ENCODE data around the gene MBD4. TPM values are rescaled to one million over a fixed set of nuclear protein-coding genes. Genes with fewer than 3 reads are reported as not detected.

MBD4 gene
- total and polyA plus RNA-seq, 4 donors: 18.7 to 31.2 (median 26.3) TPM

- ATAC-seq (ENCODE audit: low FRiP score): no peak
- 69 to 72% methylated on average over 6 of the region's 6 CpGs for WGBS, 2 donors
- DNase-seq: no peak
- Histone ChIP-seq H3K27ac (ENCODE audit: low read depth in 1 of 2, low read length in 2 of 2) (no peak overlapping the region), H3K27me3 (ENCODE audit: control insufficient read depth in 1 of 2, insufficient read depth in 2 of 2, low read length in 1 of 2) (no peaks in the 10 kb centered on the region), H3K4me3 (ENCODE audit: low read length in 2 of 2) (no peak overlapping the region), H3K9me3 (ENCODE audit: control insufficient read depth, low read length) (no peaks in the 10 kb centered on the region), H3K36me3 (ENCODE audit: control insufficient read depth in 1 of 2, insufficient read depth in 2 of 2, low read length in 1 of 2) (no peaks in the 10 kb centered on the region), H3K4me1 (ENCODE audit: control insufficient read depth in 1 of 2, insufficient read depth in 2 of 2, low read length in 2 of 2) (no peaks in the 10 kb centered on the region)
- intact Hi-C loops (cut with DNase I): no loop called here
Measured at GRCh38 chr3:129421988-129422745, 17.6 kb downstream of the MBD4 start.

- no peaks in the 10 kb centered on the region for H3K4me1 ChIP-seq (ENCODE audit: control insufficient read depth in 1 of 2, insufficient read depth in 2 of 2, low read length in 2 of 2)
- no peak overlapping the region for H3K4me3 ChIP-seq (ENCODE audit: low read length in 2 of 2)
- intact Hi-C loops (cut with DNase I): no loop called here
- WGBS, 2 donors: 91 to 94% methylated on average over 12 of the region's 12 CpGs
- ATAC-seq (ENCODE audit: low FRiP score): no peak
- H3K27me3 ChIP-seq (ENCODE audit: control insufficient read depth in 1 of 2, insufficient read depth in 2 of 2, low read length in 1 of 2): no peaks in the 10 kb centered on the region
- no peak overlapping the region for H3K27ac ChIP-seq (ENCODE audit: low read depth in 1 of 2, low read length in 2 of 2)
- H3K9me3 ChIP-seq (ENCODE audit: control insufficient read depth, low read length): no peaks in the 10 kb centered on the region
- H3K36me3 ChIP-seq (ENCODE audit: control insufficient read depth in 1 of 2, insufficient read depth in 2 of 2, low read length in 1 of 2): no peaks in the 10 kb centered on the region
- no peak for DNase-seq
Measured at GRCh38 chr3:129421236-129421883, 18.4 kb downstream of the MBD4 start.

- DNase-seq (no peak), ATAC-seq (ENCODE audit: low FRiP score) (no peak)
- H3K36me3 ChIP-seq (ENCODE audit: control insufficient read depth in 1 of 2, insufficient read depth in 2 of 2, low read length in 1 of 2): no peaks in the 10 kb centered on the region
- no peak overlapping the region for H3K4me3 ChIP-seq (ENCODE audit: low read length in 2 of 2)
- H3K4me1 ChIP-seq (ENCODE audit: control insufficient read depth in 1 of 2, insufficient read depth in 2 of 2, low read length in 2 of 2): no peaks in the 10 kb centered on the region
- intact Hi-C loops (cut with DNase I): no loop called here
- no peak overlapping the region for H3K27ac ChIP-seq (ENCODE audit: low read depth in 1 of 2, low read length in 2 of 2)
- WGBS, 2 donors: 69 to 72% methylated on average over 4 of the region's 4 CpGs
- no peaks in the 10 kb centered on the region for H3K27me3 ChIP-seq (ENCODE audit: control insufficient read depth in 1 of 2, insufficient read depth in 2 of 2, low read length in 1 of 2)
- H3K9me3 ChIP-seq (ENCODE audit: control insufficient read depth, low read length): no peaks in the 10 kb centered on the region
Measured at GRCh38 chr3:129419476-129419875, 20.3 kb downstream of the MBD4 start.

- intact Hi-C loops (cut with DNase I): no loop called here
- H3K27me3 ChIP-seq (ENCODE audit: control insufficient read depth in 1 of 2, insufficient read depth in 2 of 2, low read length in 1 of 2): no peaks in the 10 kb centered on the region
- no peaks in the 10 kb centered on the region for H3K4me1 ChIP-seq (ENCODE audit: control insufficient read depth in 1 of 2, insufficient read depth in 2 of 2, low read length in 2 of 2)
- DNase-seq (no peak), ATAC-seq (ENCODE audit: low FRiP score) (peak; percentile 8)
- no peak overlapping the region for H3K27ac ChIP-seq (ENCODE audit: low read depth in 1 of 2, low read length in 2 of 2)
- H3K36me3 ChIP-seq (ENCODE audit: control insufficient read depth in 1 of 2, insufficient read depth in 2 of 2, low read length in 1 of 2): no peaks in the 10 kb centered on the region
- H3K4me3 ChIP-seq (ENCODE audit: low read length in 2 of 2): no peak overlapping the region
- H3K9me3 ChIP-seq (ENCODE audit: control insufficient read depth, low read length): no peaks in the 10 kb centered on the region
- WGBS, 2 donors: 87 to 88% methylated on average over 14 of the region's 14 CpGs
Measured at GRCh38 chr3:129418041-129418973, 21.4 kb downstream of the MBD4 start.

DNA sequence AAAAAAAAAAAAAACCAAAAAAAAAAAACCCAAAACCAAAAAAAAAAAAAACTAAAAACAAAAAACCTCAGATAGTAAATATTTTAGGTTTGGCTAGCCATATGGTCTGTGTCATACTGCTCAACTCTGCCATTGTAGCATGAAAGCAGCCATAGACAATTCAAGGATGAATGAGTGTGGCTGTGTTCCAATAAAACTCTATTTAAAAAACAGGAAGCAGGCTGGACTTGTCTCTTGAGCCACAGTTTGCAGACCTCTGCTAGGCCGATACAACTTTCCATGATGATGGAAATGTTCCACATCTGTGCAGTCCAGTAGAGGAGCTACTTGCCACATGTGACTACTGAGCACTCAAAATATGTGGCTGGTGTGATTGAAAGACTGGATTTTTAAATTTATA lies 22.4 kb downstream of the MBD4 start:
- H3K9me3 ChIP-seq (ENCODE audit: control insufficient read depth, low read length): no peaks in the 10 kb centered on the region
- no peak overlapping the region for H3K27ac ChIP-seq (ENCODE audit: low read depth in 1 of 2, low read length in 2 of 2)
- H3K4me1 ChIP-seq (ENCODE audit: control insufficient read depth in 1 of 2, insufficient read depth in 2 of 2, low read length in 2 of 2): no peaks in the 10 kb centered on the region
- no peaks in the 10 kb centered on the region for H3K36me3 ChIP-seq (ENCODE audit: control insufficient read depth in 1 of 2, insufficient read depth in 2 of 2, low read length in 1 of 2)
- 62 to 63% methylated on average over 1 of the region's 1 CpG for WGBS, 2 donors
- no peak overlapping the region for H3K4me3 ChIP-seq (ENCODE audit: low read length in 2 of 2)
- ATAC-seq (ENCODE audit: low FRiP score) (no peak), DNase-seq (no peak)
- intact Hi-C loops (cut with DNase I): no loop called here
- no peaks in the 10 kb centered on the region for H3K27me3 ChIP-seq (ENCODE audit: control insufficient read depth in 1 of 2, insufficient read depth in 2 of 2, low read length in 1 of 2)

- Histone ChIP-seq H3K4me1 (ENCODE audit: control insufficient read depth in 1 of 2, insufficient read depth in 2 of 2, low read length in 2 of 2) (no peaks in the 10 kb centered on the region), H3K9me3 (ENCODE audit: control insufficient read depth, low read length) (no peaks in the 10 kb centered on the region), H3K27me3 (ENCODE audit: control insufficient read depth in 1 of 2, insufficient read depth in 2 of 2, low read length in 1 of 2) (no peaks in the 10 kb centered on the region), H3K4me3 (ENCODE audit: low read length in 2 of 2) (no peak overlapping the region), H3K27ac (ENCODE audit: low read depth in 1 of 2, low read length in 2 of 2) (no peak overlapping the region), H3K36me3 (ENCODE audit: control insufficient read depth in 1 of 2, insufficient read depth in 2 of 2, low read length in 1 of 2) (no peaks in the 10 kb centered on the region)
- intact Hi-C loops (cut with DNase I): no loop called here
- ATAC-seq (ENCODE audit: low FRiP score) (no peak), DNase-seq (no peak)
- 90% methylated on average over 4 of the region's 4 CpGs for WGBS, 2 donors
Measured at GRCh38 chr3:129416415-129416814, 23.3 kb downstream of the MBD4 start.

DNA sequence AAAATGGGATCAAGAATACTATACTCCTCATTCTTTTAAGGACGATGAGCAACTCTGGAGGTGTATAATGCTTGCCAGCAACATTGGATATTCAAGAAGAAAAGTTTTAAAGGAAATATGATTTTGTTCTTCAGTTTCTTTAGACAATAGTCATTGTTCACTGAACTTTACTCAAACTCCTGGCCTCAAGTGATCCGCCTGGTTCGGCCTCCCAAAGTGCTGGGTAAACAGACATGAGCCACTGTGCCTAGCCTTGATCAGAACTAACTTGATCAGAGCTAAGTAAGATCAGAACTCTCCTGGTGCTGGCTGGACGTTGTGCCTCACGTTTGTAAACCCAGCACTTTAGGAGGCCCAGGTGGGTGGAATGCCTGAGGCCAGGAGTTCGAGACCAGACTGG lies 23.9 kb downstream of the MBD4 start:
- intact Hi-C loops (cut with DNase I): no loop called here
- no peak overlapping the region for H3K4me3 ChIP-seq (ENCODE audit: low read length in 2 of 2)
- H3K36me3 ChIP-seq (ENCODE audit: control insufficient read depth in 1 of 2, insufficient read depth in 2 of 2, low read length in 1 of 2): no peaks in the 10 kb centered on the region
- no peaks in the 10 kb centered on the region for H3K27me3 ChIP-seq (ENCODE audit: control insufficient read depth in 1 of 2, insufficient read depth in 2 of 2, low read length in 1 of 2)
- H3K4me1 ChIP-seq (ENCODE audit: control insufficient read depth in 1 of 2, insufficient read depth in 2 of 2, low read length in 2 of 2): no peaks in the 10 kb centered on the region
- no peak for ATAC-seq (ENCODE audit: low FRiP score)
- H3K27ac ChIP-seq (ENCODE audit: low read depth in 1 of 2, low read length in 2 of 2): no peak overlapping the region
- 86% methylated on average over 6 of the region's 6 CpGs for WGBS, 2 donors
- DNase-seq: no peak
- no peaks in the 10 kb centered on the region for H3K9me3 ChIP-seq (ENCODE audit: control insufficient read depth, low read length)

- intact Hi-C loops (cut with DNase I): no loop called here
- Histone ChIP-seq H3K27me3 (ENCODE audit: control insufficient read depth in 1 of 2, insufficient read depth in 2 of 2, low read length in 1 of 2) (no peaks in the 10 kb centered on the region), H3K27ac (ENCODE audit: low read depth in 1 of 2, low read length in 2 of 2) (no peak overlapping the region), H3K36me3 (ENCODE audit: control insufficient read depth in 1 of 2, insufficient read depth in 2 of 2, low read length in 1 of 2) (no peaks in the 10 kb centered on the region), H3K4me1 (ENCODE audit: control insufficient read depth in 1 of 2, insufficient read depth in 2 of 2, low read length in 2 of 2) (no peaks in the 10 kb centered on the region), H3K9me3 (ENCODE audit: control insufficient read depth, low read length) (no peaks in the 10 kb centered on the region), H3K4me3 (ENCODE audit: low read length in 2 of 2) (no peak overlapping the region)
- ATAC-seq (ENCODE audit: low FRiP score) (no peak), DNase-seq (no peak)
- WGBS, 2 donors: 90 to 93% methylated on average over 2 to 3 of the region's 3 CpGs
Measured at GRCh38 chr3:129415378-129415777, 24.4 kb downstream of the MBD4 start.

Data from aorta (tissue), 5 donors.